IMR-90 (cell line): ENCODE measurements around the gene GLRB. TPM values are rescaled to one million over a fixed set of nuclear protein-coding genes. Genes with fewer than 3 reads are reported as not detected.

Experiments
- ATAC-seq: fragments of 200-7000 bp; cut with Tn5 transposase; 2 replicates; pipeline ENCODE4 v1.9.1; 2020; ENCODE audit warnings: low read depth, mild to moderate bottlenecking, moderate library complexity
- BruUV-seq: library from RNA; stranded (reverse); fragments of 400-500 nt; replicated peaks from 2 replicates; lab custom pipeline; 2021; lab: Mats Ljungman, UMichigan
- CTCF ChIA-PET: fragments of 300-600 bp; formaldehyde crosslinking; extraction: SDS; loops from one replicate; lab custom pipeline; 2021; ENCODE audit warnings: antibody characterized with exemption; lab: Yijun Ruan, JAX
- POLR2A ChIA-PET: fragments of 300-600 bp; sonication (Branson Sonifier 250); formaldehyde crosslinking; loops from one replicate; lab custom pipeline; 2022; ENCODE audit warnings: antibody characterized with exemption; ENCODE audit not compliant: unreplicated experiment; lab: Charles Lee
- DNase-seq: peaks from one replicate; pipeline ENCODE4 v3.0.0; 2013
- H2AFZ ChIP-seq: replicated peaks from 2 replicates; pipeline ENCODE3; 2013; ENCODE audit warnings: low read length, mild to moderate bottlenecking; ENCODE audit not compliant: poor library complexity
- H2AK5ac ChIP-seq: 2 replicates; pipeline ENCODE4 v1.6.1; 2013; ENCODE audit warnings: low read depth, low read length, inconsistent platforms
- H2AK9ac ChIP-seq: replicated peaks from 2 replicates; pipeline ENCODE3; 2013; ENCODE audit warnings: mild to moderate bottlenecking, low read depth, low read length, moderate library complexity; ENCODE audit not compliant: poor library complexity
- H2BK120ac ChIP-seq: 2 replicates; pipeline ENCODE4 v1.6.1; 2013; ENCODE audit warnings: low read depth, low read length, inconsistent platforms
- H2BK15ac ChIP-seq: 3 replicates; pipeline ENCODE4 v1.6.1; 2013; ENCODE audit warnings: low read depth, low read length, inconsistent platforms
- H2BK20ac ChIP-seq: 2 replicates; pipeline ENCODE4 v1.6.1; 2013; ENCODE audit warnings: low read depth, mild to moderate bottlenecking, inconsistent platforms, low read length, moderate library complexity
- H2BK5ac ChIP-seq: 2 replicates; pipeline ENCODE4 v1.6.1; 2013; ENCODE audit warnings: mild to moderate bottlenecking, low read depth, low read length, inconsistent platforms; ENCODE audit not compliant: poor library complexity, severe bottlenecking
- H3K14ac ChIP-seq: replicated peaks from 2 replicates; pipeline ENCODE4 v1.6.1; 2013; ENCODE audit warnings: low read depth, low read length, inconsistent platforms
- H3K18ac ChIP-seq: 2 replicates; pipeline ENCODE4 v1.6.1; 2013; ENCODE audit warnings: low read depth, low read length, control low read depth
- H3K23ac ChIP-seq: 2 replicates; pipeline ENCODE4 v1.6.1; 2013; ENCODE audit warnings: low read depth, low read length, inconsistent platforms
- H3K27ac ChIP-seq: 2 replicates; pipeline ENCODE4 v1.5.1; 2013; ENCODE audit warnings: mild to moderate bottlenecking, control low read depth, low read length; ENCODE audit not compliant: insufficient read depth
- H3K27me3 ChIP-seq: 2 replicates; pipeline ENCODE4 v1.6.1; 2013; ENCODE audit warnings: low read length; ENCODE audit not compliant: control insufficient read depth, insufficient read depth
- H3K36me3 ChIP-seq: 2 replicates; pipeline ENCODE4 v1.6.1; 2013; ENCODE audit warnings: low read length, mixed read lengths; ENCODE audit not compliant: control insufficient read depth, insufficient read depth
- H3K4ac ChIP-seq: 2 replicates; pipeline ENCODE4 v1.6.1; 2013; ENCODE audit warnings: low read depth, low read length, inconsistent platforms
- H3K4me1 ChIP-seq: 2 replicates; pipeline ENCODE4 v1.6.1; 2013; ENCODE audit warnings: low read length, mixed read lengths; ENCODE audit not compliant: control insufficient read depth, insufficient read depth
- H3K4me2 ChIP-seq: 2 replicates; pipeline ENCODE4 v1.6.1; 2013; ENCODE audit warnings: low read depth, mild to moderate bottlenecking, control low read depth, low read length, moderate library complexity
- H3K4me3 ChIP-seq: 2 replicates; pipeline ENCODE4 v1.5.1; 2013; ENCODE audit warnings: low read depth, mild to moderate bottlenecking, control low read depth, low read length, moderate library complexity; ENCODE audit not compliant: insufficient read depth
- H3K56ac ChIP-seq: 2 replicates; pipeline ENCODE4 v1.6.1; 2013; ENCODE audit warnings: low read length, inconsistent platforms; ENCODE audit not compliant: insufficient read depth; ENCODE audit errors: extremely low read depth
- H3K79me1 ChIP-seq, 2 experiments: 2 replicates each; pipeline ENCODE4 v1.6.1; 2013; ENCODE audit warnings: low read length in 2 of 2, inconsistent platforms in 1 of 2, low read depth in 1 of 2
- H3K9ac ChIP-seq: 2 replicates; pipeline ENCODE4 v1.6.1; 2013; ENCODE audit warnings: low read depth, low read length, control low read depth
- H3K9me1 ChIP-seq: 2 replicates; pipeline ENCODE4 v1.6.1; 2013; ENCODE audit warnings: low read length, inconsistent platforms; ENCODE audit not compliant: insufficient read depth
- H3K9me3 ChIP-seq: 2 replicates; pipeline ENCODE4 v1.6.1; 2013; ENCODE audit warnings: low read length; ENCODE audit not compliant: control insufficient read depth, insufficient read depth
- H4K20me1 ChIP-seq: 2 replicates; pipeline ENCODE4 v1.6.1; 2013; ENCODE audit warnings: low read length, inconsistent platforms; ENCODE audit not compliant: insufficient read depth
- H4K5ac ChIP-seq: 2 replicates; pipeline ENCODE4 v1.6.1; 2013; ENCODE audit warnings: mild to moderate bottlenecking, low read depth, low read length, control low read depth
- H4K8ac ChIP-seq, 2 experiments: 2 replicates each; pipeline ENCODE4 v1.6.1; 2013; ENCODE audit warnings: low read depth in 2 of 2, low read length in 2 of 2, control low read depth in 1 of 2, inconsistent platforms in 1 of 2
- H4K91ac ChIP-seq: 2 replicates; pipeline ENCODE4 v1.6.1; 2013; ENCODE audit warnings: low read depth, low read length, inconsistent platforms; ENCODE audit not compliant: insufficient read depth
- MAFK ChIP-seq: IDR thresholded peaks from 2 replicates; pipeline ENCODE4 v1.6.1; 2012; ENCODE audit warnings: low read depth, low read length, improper control_type of control experiment
- MXI1 ChIP-seq: IDR thresholded peaks from 2 replicates; pipeline ENCODE4 v1.6.1; 2012; ENCODE audit warnings: low read depth, mild to moderate bottlenecking, low read length, moderate library complexity, borderline replicate concordance
- NFE2L2 ChIP-seq: fragments of 150-350 bp; IDR thresholded peaks from 2 replicates; pipeline ENCODE4 v1.6.1; 2016; ENCODE audit warnings: low read depth, mild to moderate bottlenecking, low read length
- SMC3 ChIP-seq: fragments of 150-350 bp; IDR thresholded peaks from 2 replicates; pipeline ENCODE4 v1.6.1; 2016; ENCODE audit warnings: low read depth, mild to moderate bottlenecking, antibody characterized with exemption, low read length, moderate library complexity
- WGBS, 2 experiments: methylation state at CpG; one replicate each; pipeline versions ENCODE4 v1.1.5 to v1.1.7; 2013; ENCODE audit warnings: missing lambda C conversion rate in 2 of 2; ENCODE audit not compliant: insufficient read length in 1 of 2; ENCODE audit errors: extremely low coverage in 2 of 2; 5-methylcytosine and 5-hydroxymethylcytosine counted together
- dilution Hi-C: fragments of 300-500 bp; cut with HindIII; formaldehyde crosslinking; loops from one replicate; pipeline ENCODE4 v1.14.3; 2018; ENCODE audit warnings: low sequenced_read_pairs; ENCODE audit not compliant: unreplicated experiment
- in situ Hi-C: fragments of 300-500 bp; cut with MboI; formaldehyde crosslinking; loops from 3 replicates; pipeline ENCODE4 v1.14.3; 2019; ENCODE audit warnings: low sequenced_read_pairs, inconsistent platforms, mixed read lengths
- intact Hi-C: fragments of 100-400 bp; cut with micrococcal nuclease; formaldehyde crosslinking; loops from 2 replicates; pipeline ENCODE4 v1.10.0; 2022
- polyA plus RNA-seq, 3 experiments: library from polyadenylated mRNA; depleted of rRNA; stranded (reverse); fragments of >200 nt; gene quantifications; 2 replicates each; pipeline ENCODE4 v1.2.3, GENCODE V29; 2012; ENCODE audit warnings: low replicate concordance in 1 of 3
- total RNA-seq: library from RNA; depleted of rRNA; stranded (reverse); fragments of >200 nt; gene quantifications from 2 replicates; pipeline ENCODE4 v1.2.3, GENCODE V29; 2012

GLRB gene
- total and polyA plus RNA-seq, 2 of the 4 experiments (the other 2 are of a cell fraction), result 3.0 to 3.2 TPM

DNA sequence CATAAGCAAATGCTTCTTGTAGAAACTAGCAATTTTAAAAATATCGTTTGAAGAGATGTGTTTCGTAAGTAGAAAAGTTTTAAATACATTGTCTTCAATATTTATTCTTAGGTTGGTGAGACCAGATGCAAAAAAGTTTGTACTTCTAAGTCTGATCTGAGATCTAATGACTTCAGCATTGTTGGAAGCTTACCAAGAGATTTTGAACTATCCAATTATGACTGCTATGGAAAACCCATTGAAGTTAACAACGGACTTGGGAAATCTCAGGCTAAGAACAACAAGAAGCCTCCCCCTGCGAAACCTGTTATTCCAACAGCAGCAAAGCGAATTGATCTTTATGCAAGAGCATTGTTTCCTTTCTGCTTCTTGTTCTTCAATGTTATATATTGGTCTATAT lies 94.4 kb downstream of the GLRB start:
- BruUV-seq, result no TSS peak
- in situ Hi-C loops, result no loop called here

More for the DNA sequence above, 94.4 kb downstream of the GLRB start:
- ChIA-PET POLR2A (no interaction called here), CTCF (no interaction called here)
- Histone ChIP-seq H3K27me3 (no peaks in the 10 kb centered on the region), H3K27ac (no peak overlapping the region), H3K4me3 (no peak overlapping the region), H3K9ac (no peak overlapping the region), H2BK20ac (no peak overlapping the region), H3K79me1 (no peaks in the 10 kb centered on the region), H4K8ac (no peak overlapping the region), H4K5ac (no peak overlapping the region), H2BK15ac (no peak overlapping the region), H2AK5ac (no peak overlapping the region), H3K23ac (no peak overlapping the region), H3K4me1 (no peaks in the 10 kb centered on the region), H3K9me1 (no peaks in the 10 kb centered on the region), H3K18ac (no peak overlapping the region), H3K4me2 (no peak overlapping the region), H4K20me1 (no peaks in the 10 kb centered on the region), H4K91ac (no peak overlapping the region), H3K9me3 (no peaks in the 10 kb centered on the region), H3K56ac (no peak overlapping the region), H3K36me3 (no peaks in the 10 kb centered on the region), H3K4ac (no peak overlapping the region), H2AFZ (no peak overlapping the region), H2BK120ac (no peak overlapping the region), H2AK9ac (no peak overlapping the region), H2BK5ac (no peak overlapping the region), H3K14ac (no peak overlapping the region)
- intact Hi-C loops (loop anchor here (5.0 kb wide), 1 partner anchor 198 kb away; the partner anchor contains the start of gene PDGFC), dilution Hi-C loops (no loop called here)
- no peak for ATAC-seq
- no CpG with 5 or more reads among the region's 5 CpGs for WGBS, 2 experiments
- DNase-seq, result peak; percentile 37
- TF ChIP-seq SMC3 (no peak), NFE2L2 (no peak), MAFK (no peak), MXI1 (no peak)
